Upper lobe of left lung (tissue), 6 donors: ENCODE results near the gene PLA2G4B. TPM values are rescaled to one million over a fixed set of nuclear protein-coding genes. Genes with fewer than 3 reads are reported as not detected.
A peak's percentile ranks its signal among the peaks of the same experiment; 100 is the strongest.

Experiments
- ATAC-seq, 2 donors: fragments of 200-7000 bp; cut with Tn5 transposase; one replicate each; pipeline ENCODE4 v1.9.1; 2022; ENCODE audit warnings: mild to moderate bottlenecking in 2 of 2, moderate library complexity in 2 of 2; ENCODE audit not compliant: low FRiP score in 2 of 2
- DNase-seq, 2 donors: peaks; one replicate each; pipeline ENCODE4 v3.0.0-alpha.2; 2019 to 2020
- H3K27ac ChIP-seq, 4 donors: fragments of 200-600 bp; sonication (generic); one replicate each; pipeline ENCODE4 v1.5.1; 2016 to 2019
- H3K27me3 ChIP-seq, 4 donors: fragments of 200-600 bp; sonication (generic); one replicate each; pipeline ENCODE4 v1.5.1; 2017 to 2019
- H3K36me3 ChIP-seq, 4 donors: fragments of 200-600 bp; sonication (generic); one replicate each; pipeline ENCODE4 v1.5.1; 2016 to 2019
- H3K4me1 ChIP-seq, 4 donors: fragments of 200-600 bp; sonication (generic); one replicate each; pipeline ENCODE4 v1.5.1; 2018 to 2019
- H3K4me3 ChIP-seq, 4 donors: fragments of 200-600 bp; sonication (generic); one replicate each; pipeline ENCODE4 v1.5.1; 2017 to 2019; ENCODE audit warnings: mild to moderate bottlenecking in 2 of 4, moderate library complexity in 1 of 4
- H3K9me3 ChIP-seq, 4 donors: fragments of 200-600 bp; sonication (generic); one replicate each; pipeline ENCODE4 v1.5.1; 2018 to 2019
- CTCF ChIP-seq, 6 experiments: fragments of 450-650 bp in 4 of 6; fragments of 200-600 bp in 2 of 6; sonication (generic) in 2 of 6; IDR thresholded peaks; one replicate each; pipeline ENCODE4 v1.5.1; 2016 to 2019; ENCODE audit warnings: antibody characterized with exemption in 6 of 6
- EP300 ChIP-seq, 4 donors: sonication (generic); formaldehyde crosslinking; IDR thresholded peaks; one replicate each; pipeline ENCODE4 v1.5.1; 2017; ENCODE audit warnings: antibody characterized with exemption in 4 of 4, control low read depth in 2 of 4
- POLR2A ChIP-seq, 4 donors: fragments of 450-650 bp; IDR thresholded peaks; one replicate each; pipeline ENCODE4 v1.5.1; 2016 to 2017; ENCODE audit warnings: antibody characterized with exemption in 4 of 4, mild to moderate bottlenecking in 2 of 4
- POLR2AphosphoS5 ChIP-seq, 2 donors: sonication (generic); formaldehyde crosslinking; IDR thresholded peaks; one replicate each; pipeline ENCODE4 v1.5.1; 2017; ENCODE audit warnings: antibody characterized with exemption in 2 of 2
- WGBS, 2 donors: methylation state at CpG; one replicate each; pipeline ENCODE4 v1.1.5; 2017 to 2018; 5-methylcytosine and 5-hydroxymethylcytosine counted together
- total RNA-seq, 6 donors: library from RNA; depleted of rRNA in 4 of 6; stranded (reverse); fragments of >200 nt in 4 of 6; gene quantifications; one replicate each; pipeline versions ENCODE4 v1.1.0 to v1.2.1, GENCODE V29; 2016 to 2021
- donor health status: DM: no; HTN: no; CAD: no; lungs with moderate emphysema.
- donor health status: DM: no; HTN: yes; CAD: no; lungs with severe emphysema.

The PLA2G4B gene
- total RNA-seq, 6 donors from 2014 or later = 4.7 to 71.2 (median 14.4) TPM

- Histone ChIP-seq H3K4me3 (no peak overlapping the region), H3K4me1 (peaks cover 0 to 37% (median 17%) of the 10 kb centered on the region in 4 donors), H3K9me3 (no peaks in the 10 kb centered on the region), H3K27me3 (no peaks in the 10 kb centered on the region), H3K27ac (peak overlapping the region in 2 of 4 donors; percentile 38 to 69), H3K36me3 (peaks cover under 1 to 56% (median 35%) of the 10 kb centered on the region in 4 donors)
- peak in 1 of 2 donors; percentile 57 for DNase-seq
- 91 to 95% methylated on average over 13 to 15 of the region's 16 CpGs for WGBS, 2 donors
- no peak for ATAC-seq
- TF ChIP-seq EP300 (IDR thresholded peaks at IDR 0.05) (no peak), POLR2A (IDR thresholded peaks at IDR 0.05) (no peak), POLR2AphosphoS5 (IDR thresholded peaks at IDR 0.05) (no peak), CTCF (IDR thresholded peaks at IDR 0.05) (no peak)
Observed at GRCh38 chr15:41839781-41840491, 1.3 kb downstream of the PLA2G4B start.

DNA sequence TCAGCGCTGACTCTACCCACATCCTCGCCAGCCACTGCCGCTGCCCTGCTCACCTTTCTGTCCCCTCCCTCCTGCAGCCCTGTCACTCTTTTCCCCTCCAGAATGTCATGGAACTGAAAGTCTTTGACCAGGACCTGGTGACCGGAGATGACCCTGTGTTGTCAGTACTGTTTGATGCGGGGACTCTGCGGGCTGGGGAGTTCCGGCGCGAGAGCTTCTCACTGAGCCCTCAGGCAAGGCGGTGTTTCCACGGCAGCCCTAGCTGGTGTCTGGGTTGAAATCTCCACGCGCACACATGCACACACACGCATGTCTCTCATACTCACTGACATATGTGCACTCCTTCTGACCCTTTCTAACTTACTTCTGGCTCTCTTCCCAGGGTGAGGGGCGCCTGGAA lies 2.0 kb downstream of the PLA2G4B start:
- H3K4me3 ChIP-seq = no peak overlapping the region
- no peaks in the 10 kb centered on the region for H3K9me3 ChIP-seq
- H3K36me3 ChIP-seq = peaks cover 4 to 62% (median 38%) of the 10 kb centered on the region in 4 donors
- 86 to 94% methylated on average over 15 of the region's 15 CpGs for WGBS, 2 donors
- ATAC-seq = no peak
- H3K27me3 ChIP-seq = no peaks in the 10 kb centered on the region
- peak in 1 of 2 donors; percentile 45 for DNase-seq
- H3K4me1 ChIP-seq = peaks cover 0 to 37% (median 17%) of the 10 kb centered on the region in 4 donors
- H3K27ac ChIP-seq = no peak overlapping the region
- TF ChIP-seq CTCF (IDR thresholded peaks at IDR 0.05) = no peak
- no peak for TF ChIP-seq POLR2AphosphoS5 (IDR thresholded peaks at IDR 0.05)
- no peak for TF ChIP-seq POLR2A (IDR thresholded peaks at IDR 0.05)
- TF ChIP-seq EP300 (IDR thresholded peaks at IDR 0.05) = no peak

GRCh38 chr15:41841131-41841530 lies 2.5 kb downstream of the PLA2G4B start:
- Histone ChIP-seq H3K36me3 (peaks cover 4 to 64% (median 42%) of the 10 kb centered on the region in 4 donors), H3K27me3 (no peaks in the 10 kb centered on the region), H3K4me1 (peaks cover 0 to 33% (median 17%) of the 10 kb centered on the region in 4 donors)

GRCh38 chr15:41842229-41842628 lies 3.6 kb downstream of the PLA2G4B start:
- Histone ChIP-seq H3K4me1 (peaks cover 0 to 23% (median 14%) of the 10 kb centered on the region in 4 donors), H3K27me3 (no peaks in the 10 kb centered on the region), H3K9me3 (no peaks in the 10 kb centered on the region), H3K36me3 (peaks cover 4 to 71% (median 47%) of the 10 kb centered on the region in 4 donors), H3K4me3 (no peak overlapping the region), H3K27ac (no peak overlapping the region)
- WGBS, 2 donors = 72 to 73% methylated on average over 12 of the region's 12 CpGs
- TF ChIP-seq POLR2AphosphoS5 (IDR thresholded peaks at IDR 0.05) (no peak), POLR2A (IDR thresholded peaks at IDR 0.05) (no peak), CTCF (IDR thresholded peaks at IDR 0.05) (no peak), EP300 (IDR thresholded peaks at IDR 0.05) (no peak)
- DNase-seq = peak in 1 of 2 donors; percentile 77
- no peak for ATAC-seq

More at GRCh38 chr15:41841131-41841530, 2.5 kb downstream of the PLA2G4B start:
- H3K9me3 ChIP-seq = no peaks in the 10 kb centered on the region
- DNase-seq = peak in 1 of 2 donors; percentile 56
- no peak for ATAC-seq
- H3K27ac ChIP-seq = no peak overlapping the region
- H3K4me3 ChIP-seq = no peak overlapping the region
- TF ChIP-seq POLR2AphosphoS5 (IDR thresholded peaks at IDR 0.05) (no peak), EP300 (IDR thresholded peaks at IDR 0.05) (no peak), CTCF (IDR thresholded peaks at IDR 0.05) (no peak), POLR2A (IDR thresholded peaks at IDR 0.05) (no peak)
- 95 to 100% methylated on average over 2 to 10 of the region's 10 CpGs for WGBS, 2 donors
